H7 (cell line): ENCODE data around the gene ZDHHC3. TPM values are rescaled to one million over a fixed set of nuclear protein-coding genes. Genes with fewer than 3 reads are reported as not detected.
A peak's percentile ranks its signal among the peaks of the same experiment; 100 is the strongest.
"Not testable (repeated sequence)": the region's sequence is repeated elsewhere in the genome, so short reads cannot be mapped to it uniquely, and the experiment has no call there.

Experiments
- DNase-seq: peaks from one replicate; pipeline ENCODE4 v3.0.0; 2012
- H3K27me3 ChIP-seq: 2 replicates; pipeline ENCODE4 v1.6.0; 2011; ENCODE audit warnings: mild to moderate bottlenecking, low read length; ENCODE audit not compliant: control insufficient read depth, insufficient read depth
- H3K36me3 ChIP-seq: replicated peaks from 2 replicates; pipeline ENCODE4 v1.5.1; 2011; ENCODE audit warnings: low read length; ENCODE audit not compliant: control insufficient read depth, insufficient read depth
- H3K4me3 ChIP-seq: 2 replicates; pipeline ENCODE4 v1.5.1; 2011; ENCODE audit warnings: low read depth, mild to moderate bottlenecking, control low read depth, low read length, moderate library complexity; ENCODE audit not compliant: insufficient read depth
- total RNA-seq: library from RNA; depleted of rRNA; stranded (reverse); fragments of >200 nt; shearing (Covaris generic); gene quantifications from 2 replicates; pipeline ENCODE4 v1.2.3, GENCODE V29; 2014

Gene ZDHHC3
- total RNA-seq, 1 experiment from 2014 or later = 55.6 TPM

GRCh38 chr3:44988073-44988472 is 12.1 kb upstream of the ZDHHC3 start:
- no peaks in the 10 kb centered on the region for H3K27me3 ChIP-seq
- H3K4me3 ChIP-seq = no peak overlapping the region
- H3K36me3 ChIP-seq = peaks cover 11% of the 10 kb centered on the region
- peak; percentile 47 for DNase-seq

- H3K36me3 ChIP-seq = peaks cover 11% of the 10 kb centered on the region
- H3K4me3 ChIP-seq = no peak overlapping the region
- no peaks in the 10 kb centered on the region for H3K27me3 ChIP-seq
- no peak for DNase-seq
These were observed 11.4 kb upstream of the ZDHHC3 start for GRCh38 chr3:44987332-44987731.

- not testable (repeated sequence) for DNase-seq, H3K4me3 ChIP-seq, H3K27me3 ChIP-seq
- peaks cover 10% of the 10 kb centered on the region for H3K36me3 ChIP-seq
These were observed 10.4 kb upstream of the ZDHHC3 start for GRCh38 chr3:44986330-44986729.

GRCh38 chr3:44984335-44984734 is 8.4 kb upstream of the ZDHHC3 start:
- no peak for DNase-seq
- Histone ChIP-seq H3K27me3 (no peaks in the 10 kb centered on the region), H3K36me3 (peaks cover 5% of the 10 kb centered on the region; the same call in 1 of the 2 replicates), H3K4me3 (no peak overlapping the region)

- Histone ChIP-seq H3K36me3 (peaks cover 2% of the 10 kb centered on the region; the same call in 1 of the 2 replicates), H3K27me3 (no peaks in the 10 kb centered on the region), H3K4me3 (no peak overlapping the region)
- no peak for DNase-seq
These were observed 7.5 kb upstream of the ZDHHC3 start for GRCh38 chr3:44983484-44983941.

- no peak for DNase-seq
- H3K36me3 ChIP-seq = peaks cover 2% of the 10 kb centered on the region; the same call in 1 of the 2 replicates
These were observed 6.8 kb upstream of the ZDHHC3 start for GRCh38 chr3:44982817-44983216.

GRCh38 chr3:44981751-44982150 is 5.8 kb upstream of the ZDHHC3 start:
- no peak for DNase-seq
- H3K36me3 ChIP-seq = peaks cover 2% of the 10 kb centered on the region; the same call in 1 of the 2 replicates
- no peak overlapping the region for H3K4me3 ChIP-seq
- H3K27me3 ChIP-seq = no peaks in the 10 kb centered on the region

More at GRCh38 chr3:44982817-44983216, 6.8 kb upstream of the ZDHHC3 start:
- Histone ChIP-seq H3K27me3 (no peaks in the 10 kb centered on the region), H3K4me3 (no peak overlapping the region)

GRCh38 chr3:44981220-44981619 is 5.2 kb upstream of the ZDHHC3 start:
- DNase-seq = no peak
- Histone ChIP-seq H3K36me3 (peaks cover 2% of the 10 kb centered on the region; the same call in 1 of the 2 replicates), H3K27me3 (no peaks in the 10 kb centered on the region), H3K4me3 (no peak overlapping the region)

GRCh38 chr3:44974416-44974815 is 1.6 kb downstream of the ZDHHC3 start:
- Histone ChIP-seq H3K36me3 (no peaks in the 10 kb centered on the region), H3K27me3 (no peaks in the 10 kb centered on the region), H3K4me3 (no peak overlapping the region)
- DNase-seq = no peak

GRCh38 chr3:44970926-44971490 is 5.0 kb downstream of the ZDHHC3 start:
- Histone ChIP-seq H3K27me3 (no peaks in the 10 kb centered on the region), H3K4me3 (no peak overlapping the region), H3K36me3 (no peaks in the 10 kb centered on the region)
- DNase-seq = no peak

GRCh38 chr3:44969828-44970179 is 6.2 kb downstream of the ZDHHC3 start:
- no peaks in the 10 kb centered on the region for H3K27me3 ChIP-seq
- no peak for DNase-seq
- no peak overlapping the region for H3K4me3 ChIP-seq
- no peaks in the 10 kb centered on the region for H3K36me3 ChIP-seq

- Histone ChIP-seq H3K4me3 (no peak overlapping the region), H3K36me3 (no peaks in the 10 kb centered on the region), H3K27me3 (no peaks in the 10 kb centered on the region)
- DNase-seq = no peak
These were observed 6.7 kb downstream of the ZDHHC3 start for GRCh38 chr3:44969154-44969827.

GRCh38 chr3:44968447-44968858 is 7.5 kb downstream of the ZDHHC3 start:
- Histone ChIP-seq H3K27me3 (no peaks in the 10 kb centered on the region), H3K36me3 (no peaks in the 10 kb centered on the region), H3K4me3 (no peak overlapping the region)
- no peak for DNase-seq

- Histone ChIP-seq H3K4me3 (no peak overlapping the region), H3K27me3 (no peaks in the 10 kb centered on the region), H3K36me3 (no peaks in the 10 kb centered on the region)
- DNase-seq = no peak
These were observed 9.1 kb downstream of the ZDHHC3 start for GRCh38 chr3:44966795-44967278.

- no peak overlapping the region for H3K4me3 ChIP-seq
- DNase-seq = no peak
- no peaks in the 10 kb centered on the region for H3K36me3 ChIP-seq
- H3K27me3 ChIP-seq = no peaks in the 10 kb centered on the region
These were observed 10.8 kb downstream of the ZDHHC3 start for GRCh38 chr3:44965165-44965564.
